ENCODE data around the gene NCLN. TPM values are rescaled to one million over a fixed set of nuclear protein-coding genes. Genes with fewer than 3 reads are reported as not detected.
A peak's percentile ranks its signal among the peaks of the same experiment; 100 is the strongest.

Gene NCLN
- total and polyA plus RNA-seq, 3 donors from 2014 or later = 50.2 to 65.5 (median 65.3) TPM

DNA sequence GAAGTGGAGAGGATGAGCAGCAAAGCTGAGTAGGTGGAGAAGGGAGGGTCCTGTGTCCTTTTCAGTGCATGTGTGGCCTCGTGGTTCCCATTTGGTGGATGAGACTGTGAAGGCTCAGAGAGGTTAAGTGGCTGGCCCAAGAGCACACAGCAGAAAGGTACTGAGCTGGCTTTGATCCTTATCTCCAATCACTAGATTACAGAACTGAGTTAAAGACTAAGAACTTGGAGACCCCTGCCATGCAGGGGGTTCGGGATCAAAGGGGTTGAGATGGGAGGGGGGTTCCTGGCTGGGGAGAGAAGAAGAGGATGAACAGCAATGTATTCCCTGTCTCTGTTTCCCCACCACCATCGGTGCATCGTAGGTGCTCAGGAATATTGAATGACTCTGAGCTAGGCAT, 50.5 kb downstream of the NCLN start:
- H3K27me3 ChIP-seq = no peaks in the 10 kb centered on the region

DNA sequence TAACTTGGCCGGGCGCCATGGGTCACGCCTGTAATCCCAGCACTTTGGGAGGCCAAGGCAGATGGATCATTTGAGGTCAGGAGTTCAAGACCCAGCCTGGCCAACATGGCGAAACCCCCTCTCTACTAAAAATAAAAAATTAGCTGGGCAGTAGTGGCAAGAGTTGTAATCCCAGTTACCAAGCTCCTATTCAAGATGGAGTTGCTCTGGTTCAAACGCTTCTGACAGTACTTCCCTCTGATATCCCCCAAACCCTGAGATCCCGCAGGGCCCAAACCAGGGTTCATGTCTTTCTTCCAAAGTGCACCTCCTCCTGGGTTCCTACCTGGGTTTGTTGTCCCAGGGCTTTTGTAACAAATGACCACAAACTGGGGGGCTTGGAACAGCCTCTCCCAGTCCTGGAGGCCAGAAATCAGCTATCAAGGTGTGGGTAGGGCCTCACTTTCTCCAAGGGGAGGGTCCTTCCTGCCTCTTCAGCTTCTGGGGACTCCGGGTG, 52.4 kb downstream of the NCLN start:
- Histone ChIP-seq H3K27me3 (no peaks in the 10 kb centered on the region), H3K27ac (no peak overlapping the region), H3K4me3 (no peak overlapping the region), H3K4me1 (no peaks in the 10 kb centered on the region), H3K36me3 (ENCODE audit: low read depth, missing control alignments) (no peaks in the 10 kb centered on the region), H3K9me3 (no peaks in the 10 kb centered on the region)
- WGBS, 2 donors = 78 to 85% methylated on average over 6 to 7 of the region's 7 CpGs
- TF ChIP-seq, protein P1, sequence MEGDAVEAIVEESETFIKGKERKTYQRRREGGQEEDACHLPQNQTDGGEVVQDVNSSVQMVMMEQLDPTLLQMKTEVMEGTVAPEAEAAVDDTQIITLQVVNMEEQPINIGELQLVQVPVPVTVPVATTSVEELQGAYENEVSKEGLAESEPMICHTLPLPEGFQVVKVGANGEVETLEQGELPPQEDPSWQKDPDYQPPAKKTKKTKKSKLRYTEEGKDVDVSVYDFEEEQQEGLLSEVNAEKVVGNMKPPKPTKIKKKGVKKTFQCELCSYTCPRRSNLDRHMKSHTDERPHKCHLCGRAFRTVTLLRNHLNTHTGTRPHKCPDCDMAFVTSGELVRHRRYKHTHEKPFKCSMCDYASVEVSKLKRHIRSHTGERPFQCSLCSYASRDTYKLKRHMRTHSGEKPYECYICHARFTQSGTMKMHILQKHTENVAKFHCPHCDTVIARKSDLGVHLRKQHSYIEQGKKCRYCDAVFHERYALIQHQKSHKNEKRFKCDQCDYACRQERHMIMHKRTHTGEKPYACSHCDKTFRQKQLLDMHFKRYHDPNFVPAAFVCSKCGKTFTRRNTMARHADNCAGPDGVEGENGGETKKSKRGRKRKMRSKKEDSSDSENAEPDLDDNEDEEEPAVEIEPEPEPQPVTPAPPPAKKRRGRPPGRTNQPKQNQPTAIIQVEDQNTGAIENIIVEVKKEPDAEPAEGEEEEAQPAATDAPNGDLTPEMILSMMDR (IDR thresholded peaks at IDR 0.05) = no peak
- TF ChIP-seq POLR2A (IDR thresholded peaks at IDR 0.05) = no peak
- intact Hi-C loops (cut with DNase I; ENCODE audit: low total_unique reads) = no loop called here
- no peak for DNase-seq

More for the DNA sequence above, 50.5 kb downstream of the NCLN start:
- H3K4me1 ChIP-seq = no peaks in the 10 kb centered on the region
- WGBS, 2 donors = 71 to 80% methylated on average over 4 of the region's 4 CpGs
- no peak for TF ChIP-seq POLR2A (IDR thresholded peaks at IDR 0.05)
- TF ChIP-seq, protein P1 (IDR thresholded peaks at IDR 0.05) = no peak
- intact Hi-C loops (cut with DNase I; ENCODE audit: low total_unique reads) = no loop called here
- no peak overlapping the region for H3K27ac ChIP-seq
- no peaks in the 10 kb centered on the region for H3K36me3 ChIP-seq (ENCODE audit: low read depth, missing control alignments)
- no peaks in the 10 kb centered on the region for H3K9me3 ChIP-seq
- no peak overlapping the region for H3K4me3 ChIP-seq
- DNase-seq = no peak

DNA sequence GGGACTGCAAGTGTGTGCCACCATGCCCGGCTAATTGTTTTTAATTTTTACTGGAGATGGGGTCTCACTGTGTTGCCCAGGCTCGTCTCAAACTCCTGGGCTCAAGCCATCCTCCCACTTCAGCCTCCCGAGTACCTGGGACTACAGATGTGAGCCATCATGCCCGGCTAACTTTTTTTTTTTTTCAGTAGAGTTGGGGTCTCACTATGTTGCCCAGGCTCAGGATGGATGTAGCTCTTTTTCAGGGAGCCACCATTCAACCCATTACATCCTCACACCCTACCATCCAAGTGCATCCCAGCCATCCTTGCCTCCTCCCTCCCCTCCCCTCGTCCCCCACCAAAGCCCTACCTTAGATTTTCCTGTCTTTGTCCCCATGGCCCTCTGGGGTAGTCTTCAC, 53.6 kb downstream of the NCLN start:
- Histone ChIP-seq H3K27me3 (no peaks in the 10 kb centered on the region), H3K36me3 (ENCODE audit: low read depth, missing control alignments) (no peaks in the 10 kb centered on the region), H3K4me1 (no peaks in the 10 kb centered on the region), H3K27ac (no peak overlapping the region), H3K4me3 (no peak overlapping the region), H3K9me3 (no peaks in the 10 kb centered on the region)
- no peak for DNase-seq
- TF ChIP-seq, protein P1 (IDR thresholded peaks at IDR 0.05) = no peak
- TF ChIP-seq POLR2A (IDR thresholded peaks at IDR 0.05) = no peak
- 82 to 86% methylated on average over 5 of the region's 5 CpGs for WGBS, 2 donors
- intact Hi-C loops (cut with DNase I; ENCODE audit: low total_unique reads) = no loop called here

DNA sequence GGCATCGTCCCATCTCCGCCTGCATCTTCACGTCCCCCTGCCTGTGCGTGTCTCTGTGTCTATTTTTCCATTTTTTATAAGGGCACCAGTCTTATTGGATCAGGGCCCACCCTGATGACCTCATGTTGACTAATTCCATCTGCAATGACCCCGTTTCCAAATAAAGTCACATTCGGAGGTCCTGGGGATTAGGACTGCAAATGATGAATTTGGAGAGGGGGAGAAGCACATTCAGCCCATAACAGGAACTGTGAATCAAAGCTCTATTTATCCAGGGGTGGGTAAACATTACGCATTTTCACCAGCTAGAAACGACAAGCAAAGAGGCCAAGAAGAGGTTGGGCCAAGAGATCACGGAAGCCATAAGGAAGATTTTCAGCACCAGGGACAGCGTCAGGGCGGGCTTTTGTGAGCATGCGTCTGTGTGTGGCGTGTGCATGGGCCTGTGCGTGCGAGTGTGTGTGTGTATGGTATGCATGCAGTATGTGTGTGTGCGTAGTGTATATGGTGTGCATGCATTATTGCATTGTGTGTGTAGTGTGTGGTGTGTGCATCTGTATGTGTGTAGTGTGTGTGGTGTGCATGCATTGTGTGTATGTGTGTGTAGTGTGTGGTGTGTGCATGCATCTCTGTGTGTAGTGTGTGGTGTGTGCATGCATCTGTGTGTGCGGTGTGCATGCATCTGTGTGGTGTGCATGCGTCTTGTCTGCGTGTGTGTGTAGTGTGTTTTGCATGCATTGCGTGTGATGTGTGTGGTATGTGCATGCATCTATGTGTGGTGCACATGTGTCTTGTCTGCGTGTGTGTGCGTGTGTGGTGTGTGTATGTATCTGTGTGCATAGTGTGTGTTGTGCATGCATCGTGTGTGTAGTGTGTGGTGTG, 58.3 kb downstream of the NCLN start:
- no peaks in the 10 kb centered on the region for H3K36me3 ChIP-seq (ENCODE audit: low read depth, missing control alignments)
- no peaks in the 10 kb centered on the region for H3K27me3 ChIP-seq
- no peak for TF ChIP-seq POLR2A (IDR thresholded peaks at IDR 0.05)
- intact Hi-C loops (cut with DNase I; ENCODE audit: low total_unique reads) = no loop called here
- H3K27ac ChIP-seq = no peak overlapping the region
- no peaks in the 10 kb centered on the region for H3K9me3 ChIP-seq
- WGBS, 2 donors = 30 to 37% methylated on average over 22 to 23 of the region's 23 CpGs
- peak; percentile 50 for DNase-seq
- no peaks in the 10 kb centered on the region for H3K4me1 ChIP-seq
- no peak overlapping the region for H3K4me3 ChIP-seq

DNA sequence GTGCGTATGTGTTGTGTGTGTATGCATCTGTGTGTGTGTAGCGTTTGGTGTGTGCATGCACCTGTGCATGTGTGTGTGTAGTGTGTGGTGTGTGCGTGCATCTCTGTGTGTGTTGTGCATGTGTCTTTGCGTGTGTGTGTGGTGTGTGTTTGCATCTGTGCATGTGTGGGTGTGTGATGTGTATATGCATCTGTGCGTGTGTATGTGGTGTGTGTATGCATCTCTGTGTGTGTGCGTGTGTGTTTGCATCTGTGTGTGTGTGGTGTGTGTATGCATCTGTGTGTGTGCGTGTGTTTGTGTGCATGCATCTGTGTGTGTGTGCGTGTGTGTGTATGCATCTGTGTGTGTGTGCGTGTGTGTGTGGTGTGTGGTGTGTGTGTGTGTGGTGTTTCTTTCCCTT, 59.3 kb downstream of the NCLN start:
- Histone ChIP-seq H3K27ac (no peak overlapping the region), H3K4me1 (no peaks in the 10 kb centered on the region), H3K36me3 (ENCODE audit: low read depth, missing control alignments) (no peaks in the 10 kb centered on the region), H3K27me3 (no peaks in the 10 kb centered on the region), H3K4me3 (no peak overlapping the region), H3K9me3 (no peaks in the 10 kb centered on the region)
- WGBS, 2 donors = 70 to 84% methylated on average over 8 to 9 of the region's 9 CpGs
- intact Hi-C loops (cut with DNase I; ENCODE audit: low total_unique reads) = no loop called here
- TF ChIP-seq, protein P1 (IDR thresholded peaks at IDR 0.05) = no peak
- TF ChIP-seq POLR2A (IDR thresholded peaks at IDR 0.05) = no peak
- no peak for DNase-seq

Data from testis (tissue), 3 donors.